GM21717 (cell line): ENCODE measurements around the gene PPP1R16B.
A peak's percentile ranks its signal among the peaks of the same experiment; 100 is the strongest.

Experiments used
- ATAC-seq: cut with Tn5 transposase; IDR thresholded peaks from one replicate; pipeline ENCODE4 v1.9.1; 2021; ENCODE audit warnings: mild to moderate bottlenecking, moderate library complexity; ENCODE audit not compliant: unreplicated experiment

The PPP1R16B gene

DNA sequence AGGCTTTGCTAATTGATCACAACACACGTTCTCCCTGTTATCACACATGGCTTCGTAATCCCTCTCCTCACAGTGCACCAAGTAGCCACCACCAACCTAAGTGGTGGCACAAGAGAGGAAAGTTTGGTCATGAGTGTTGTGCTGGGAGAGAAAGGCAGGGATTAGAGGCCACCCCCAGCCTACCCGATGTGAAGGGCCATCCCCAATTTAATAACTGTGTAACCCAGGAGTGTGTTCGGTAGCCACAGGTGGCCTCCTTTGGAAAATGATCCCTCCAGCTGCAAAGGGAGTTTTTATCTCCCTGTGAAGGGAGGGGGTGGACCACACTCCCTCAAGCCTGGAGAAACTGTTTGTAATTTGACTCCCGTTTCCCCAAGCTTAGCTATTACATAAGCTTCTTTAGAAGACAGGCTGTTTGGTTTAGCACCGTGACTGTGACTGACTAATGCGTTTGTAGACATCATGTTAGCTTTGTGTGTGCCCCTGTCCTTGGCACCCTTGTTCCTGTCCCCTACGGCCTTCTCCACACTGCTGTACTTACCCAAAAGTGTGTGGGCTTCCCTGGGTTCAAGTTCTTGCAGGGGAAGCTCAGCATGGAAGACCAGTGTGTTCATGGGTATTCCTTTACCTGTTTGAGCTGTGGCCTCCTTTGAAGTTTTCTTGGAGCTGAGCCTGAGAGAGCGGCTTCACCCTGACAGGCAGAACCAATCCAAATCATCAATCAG is 20.6 kb downstream of the PPP1R16B start:
- no peak for ATAC-seq

- ATAC-seq = no peak
Observed at GRCh38 chr20:38827770-38828281, 22.3 kb downstream of the PPP1R16B start.

DNA sequence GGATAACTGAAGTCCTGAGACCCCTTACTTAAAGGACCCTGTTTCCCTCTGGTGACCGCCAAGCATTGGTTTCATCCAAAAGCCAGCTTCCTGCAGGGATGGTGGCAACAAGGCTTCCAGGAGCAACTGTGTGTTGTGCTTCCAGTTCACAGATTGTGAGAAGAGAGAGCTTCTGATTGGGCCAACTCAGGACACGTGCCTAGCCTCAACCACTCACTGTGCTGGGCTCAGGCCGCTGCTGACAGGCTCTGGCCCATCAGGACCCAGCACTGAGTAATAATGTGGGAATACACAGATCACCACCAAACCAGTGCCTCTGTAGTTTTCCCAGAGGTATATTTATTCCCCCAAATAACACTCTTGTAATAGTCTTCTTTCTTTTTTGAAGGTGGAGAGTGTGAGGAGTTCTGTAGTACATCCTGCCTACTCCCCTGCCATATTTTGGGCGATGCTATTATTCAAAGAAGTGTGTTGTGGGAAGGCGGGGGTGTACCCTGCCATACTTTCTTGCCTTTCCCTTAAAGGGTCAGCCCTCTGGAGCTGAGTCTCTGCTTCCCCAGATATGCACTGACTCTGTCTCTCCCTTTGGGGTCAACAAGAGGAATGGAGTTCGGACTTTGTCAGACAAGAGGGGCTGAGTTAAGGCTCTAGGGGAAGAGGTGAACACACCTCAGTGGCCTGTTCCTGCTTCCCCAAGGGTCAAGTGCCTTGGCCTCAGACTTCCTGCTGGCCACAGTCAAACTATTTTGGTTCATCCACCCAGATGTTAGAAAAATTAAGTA is 23.2 kb downstream of the PPP1R16B start:
- ATAC-seq = no peak

- no peak for ATAC-seq
Observed at GRCh38 chr20:38829296-38829875, 23.9 kb downstream of the PPP1R16B start.

- no peak for ATAC-seq
Observed at GRCh38 chr20:38830356-38830755, 24.9 kb downstream of the PPP1R16B start.

DNA sequence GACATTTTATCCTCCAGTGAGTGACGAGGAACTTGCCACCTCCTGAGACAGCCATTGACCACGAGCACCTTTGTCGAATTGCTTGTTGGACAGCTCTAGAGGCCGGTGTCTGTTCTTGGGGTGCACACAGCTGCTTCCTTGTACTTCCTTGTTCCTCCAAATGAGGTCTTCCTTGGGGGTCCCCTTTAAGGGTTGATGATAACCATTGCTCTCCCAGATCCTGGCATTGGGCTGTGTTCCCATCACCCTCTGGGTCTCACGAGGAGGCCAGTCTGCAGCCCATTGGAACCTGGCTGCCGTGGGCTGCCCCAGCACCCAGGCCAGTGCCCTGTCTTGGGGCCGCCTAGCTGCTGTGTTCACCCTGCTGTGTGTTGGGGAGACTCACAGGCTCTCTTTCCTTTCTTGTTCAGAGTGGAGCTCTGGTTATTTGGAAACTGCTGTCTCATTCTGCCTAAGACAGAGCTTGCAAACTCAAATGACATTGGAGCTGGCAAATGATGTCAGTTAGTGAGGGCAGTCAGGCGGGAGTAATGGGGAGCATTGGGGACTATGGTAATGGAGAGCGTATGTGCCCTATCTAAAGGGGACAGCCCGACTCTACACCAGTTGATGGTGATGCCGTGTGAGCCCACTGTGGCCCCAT is 25.7 kb downstream of the PPP1R16B start:
- no peak for ATAC-seq

- no peak for ATAC-seq
Observed at GRCh38 chr20:38831995-38832620, 26.6 kb downstream of the PPP1R16B start.

DNA sequence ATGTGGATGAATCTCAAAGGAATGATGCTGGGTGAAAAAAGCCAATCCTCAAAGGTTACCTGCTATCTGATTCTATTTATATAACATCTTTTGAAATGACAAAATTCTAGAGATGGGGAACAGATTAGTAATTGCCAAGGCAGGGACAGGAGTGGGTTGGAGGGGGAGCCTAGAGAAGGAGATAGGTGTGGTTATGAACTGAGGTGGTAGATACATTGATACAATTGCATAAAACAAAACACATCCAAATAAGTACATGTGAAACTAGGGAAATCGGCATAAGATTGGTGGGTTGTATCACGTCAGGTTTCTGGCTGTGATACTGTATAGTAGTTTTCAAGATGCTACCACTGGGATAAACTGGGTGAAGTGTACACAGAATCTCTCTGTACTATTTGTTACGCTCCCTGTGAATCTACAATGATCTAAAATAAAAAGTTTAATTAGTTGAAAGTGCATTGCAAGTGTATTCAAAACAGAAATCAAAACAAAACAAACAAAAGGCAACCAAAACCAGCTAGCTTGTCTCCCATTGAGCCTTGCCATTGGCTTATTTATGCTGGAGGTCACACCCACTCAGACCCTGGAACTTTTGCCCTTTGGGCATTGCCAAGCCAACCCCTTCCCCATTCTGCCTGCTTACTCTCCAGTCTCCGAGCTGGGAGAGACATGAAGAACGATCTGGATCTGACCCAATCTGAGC is 27.8 kb downstream of the PPP1R16B start:
- no peak for ATAC-seq

DNA sequence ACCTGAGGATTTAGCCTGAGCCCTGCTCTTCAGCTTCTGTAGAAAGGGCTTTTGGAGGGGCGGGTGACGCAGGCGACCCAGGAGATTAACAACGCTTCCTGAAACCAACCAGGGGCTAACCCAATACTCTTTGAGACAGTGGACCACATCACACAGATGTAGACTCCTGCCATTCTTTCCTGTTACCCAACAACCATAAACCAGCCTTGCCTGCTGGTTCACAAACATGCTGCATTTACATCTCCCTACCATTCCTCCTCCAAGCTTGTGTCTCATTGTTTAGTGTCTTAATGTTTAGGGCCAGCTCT is 28.3 kb downstream of the PPP1R16B start:
- no peak for ATAC-seq

DNA sequence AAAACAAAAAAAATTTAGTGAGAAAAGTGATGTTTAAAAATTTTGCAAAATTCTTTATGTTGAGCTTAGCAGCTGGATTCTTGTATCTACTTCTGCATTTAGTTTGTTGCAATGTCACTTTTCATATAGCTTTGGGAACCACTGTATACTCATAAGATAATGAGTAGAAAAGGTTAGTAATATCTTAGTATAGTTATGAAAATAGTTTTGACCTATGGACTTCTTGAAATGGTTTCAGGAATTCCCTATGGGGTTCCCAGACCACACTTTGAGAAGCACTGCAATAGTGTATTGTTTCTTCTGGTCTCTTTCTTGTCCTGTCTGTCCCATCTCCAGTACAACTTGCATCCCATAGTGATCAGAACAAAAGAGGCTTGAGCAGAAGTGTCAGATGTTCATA is 29.4 kb downstream of the PPP1R16B start:
- no peak for ATAC-seq

DNA sequence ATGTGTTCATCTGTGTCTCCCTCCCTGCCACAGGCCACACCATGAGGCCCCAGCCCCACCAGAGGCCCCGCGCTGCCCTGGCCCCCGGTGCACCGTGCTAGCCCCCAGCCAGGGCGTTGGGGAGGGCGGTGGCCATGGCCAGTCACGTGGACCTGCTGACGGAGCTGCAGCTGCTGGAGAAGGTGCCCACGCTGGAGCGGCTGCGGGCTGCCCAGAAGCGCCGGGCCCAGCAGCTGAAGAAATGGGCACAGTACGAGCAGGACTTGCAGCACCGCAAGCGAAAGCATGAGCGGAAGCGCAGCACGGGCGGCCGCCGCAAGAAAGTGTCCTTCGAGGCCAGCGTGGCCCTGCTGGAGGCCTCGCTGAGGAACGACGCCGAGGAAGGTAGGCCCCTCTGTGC is 30.3 kb downstream of the PPP1R16B start:
- no peak for ATAC-seq

DNA sequence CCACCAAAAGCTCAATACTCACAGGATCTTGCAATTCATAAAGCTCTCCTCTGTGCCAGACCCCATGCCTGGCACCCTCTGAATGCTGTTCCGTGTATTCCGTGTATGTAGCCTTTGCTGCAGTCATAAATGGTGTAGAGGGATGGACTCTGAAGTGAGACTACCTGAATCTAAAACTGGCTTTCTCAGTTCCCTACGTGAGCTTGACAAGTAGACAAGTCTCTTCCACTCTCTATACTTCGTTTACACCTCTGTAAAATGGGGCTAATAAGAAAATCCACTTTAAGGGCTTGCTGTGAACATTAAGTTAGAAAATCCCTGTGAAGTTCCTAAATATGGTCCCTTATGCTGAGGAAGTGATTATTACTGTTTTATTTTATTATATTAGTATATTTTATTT is 31.5 kb downstream of the PPP1R16B start:
- peak; percentile 49 for ATAC-seq

DNA sequence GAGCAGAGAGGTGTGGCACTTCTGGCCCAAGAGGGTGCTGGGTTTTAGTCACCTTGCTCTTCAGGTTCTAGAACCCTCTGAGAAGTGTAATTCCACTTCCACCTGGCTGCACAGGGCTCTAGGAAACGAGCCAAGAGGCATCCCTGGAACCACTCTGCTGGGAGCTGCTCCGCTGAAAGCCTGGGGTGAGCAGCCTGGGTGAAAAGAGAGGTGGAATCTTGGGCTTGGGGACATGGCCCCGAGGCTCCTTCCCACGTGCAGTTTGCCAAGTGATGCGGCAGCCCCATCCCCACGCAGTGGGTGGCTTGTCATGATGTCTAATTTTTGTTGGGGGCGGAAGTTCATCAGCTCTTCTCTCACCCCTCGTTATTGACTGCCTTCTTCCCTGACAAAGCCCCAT is 32.8 kb downstream of the PPP1R16B start:
- ATAC-seq = no peak

- no peak for ATAC-seq
Observed at GRCh38 chr20:38839563-38839962, 34.1 kb downstream of the PPP1R16B start.

DNA sequence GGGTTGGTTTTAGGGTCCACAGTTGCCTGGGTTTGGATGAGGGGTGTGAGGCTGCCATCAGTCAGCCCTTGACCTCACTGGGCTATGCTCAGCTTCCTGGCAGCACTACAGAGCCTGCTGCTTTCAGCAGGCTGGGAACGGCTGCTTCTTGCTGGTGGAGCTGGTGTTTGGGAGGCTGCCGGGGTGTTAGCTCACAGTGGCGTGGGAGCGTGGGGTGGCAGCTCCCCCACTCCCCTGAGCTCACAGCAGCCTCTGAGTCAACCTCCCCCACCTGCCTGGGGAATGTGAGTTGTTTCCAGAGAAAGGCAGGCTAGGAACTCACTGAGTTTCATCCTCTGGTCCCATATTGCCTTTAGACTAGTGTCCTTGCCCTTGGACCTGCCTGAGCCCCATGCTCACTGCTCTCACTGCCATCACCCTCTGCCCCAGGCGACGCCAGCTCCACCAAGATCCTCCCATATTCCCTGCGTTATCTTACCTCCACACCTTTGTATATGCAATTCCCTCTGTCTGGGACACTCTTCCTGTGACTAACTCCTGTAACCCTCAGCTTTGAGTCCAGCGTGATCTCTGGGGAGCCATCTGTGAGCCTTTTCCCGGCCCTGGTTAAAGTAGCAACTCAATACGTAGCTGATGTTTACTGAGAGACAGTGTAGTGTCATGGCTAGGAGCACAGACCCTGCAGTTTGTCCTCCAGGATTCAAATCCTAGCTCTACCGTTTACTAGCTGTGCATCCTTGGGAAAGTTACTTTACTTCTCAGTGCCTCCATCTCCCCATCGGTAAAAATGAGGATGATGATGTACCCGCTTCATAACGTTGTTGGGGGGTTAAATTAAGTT is 34.8 kb downstream of the PPP1R16B start:
- no peak for ATAC-seq

- no peak for ATAC-seq
Observed at GRCh38 chr20:38840894-38841470, 35.5 kb downstream of the PPP1R16B start.

DNA sequence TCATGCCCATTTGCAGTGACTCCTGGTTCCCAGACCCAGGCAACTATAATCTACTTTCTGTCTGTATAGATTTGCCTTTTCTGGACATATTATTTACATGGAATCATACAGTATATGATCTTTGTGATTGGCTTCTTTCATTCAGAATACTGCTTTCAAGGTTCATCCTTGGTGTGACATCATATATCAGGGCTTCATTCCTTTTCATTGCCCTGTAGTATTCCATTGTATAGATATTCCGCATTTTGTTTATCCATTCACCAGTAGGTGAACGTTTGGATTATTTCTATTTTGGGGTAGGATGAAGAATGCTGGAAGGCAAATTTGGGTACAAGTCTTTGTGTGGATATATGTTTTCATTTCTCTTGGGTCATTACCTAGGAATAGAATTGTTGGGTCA is 36.1 kb downstream of the PPP1R16B start:
- no peak for ATAC-seq

GRCh38 chr20:38842026-38842425 is 36.5 kb downstream of the PPP1R16B start:
- ATAC-seq = peak; percentile 51

GRCh38 chr20:38842558-38842981 is 37.1 kb downstream of the PPP1R16B start:
- peak; percentile 63 for ATAC-seq
